Stimulated activated CD8-positive, alpha-beta memory T cell treated with anti-CD3 and anti-CD28 coated beads, Interleukin-2, amount 100 ng/mL, for 1 hour (primary cell): ENCODE data around the gene TFR2.

Experiments
- DNase-seq, 2 donors: peaks; one replicate each; pipeline ENCODE4 v3.0.0-alpha.2; 2020; ENCODE audit warnings: low read depth in 2 of 2

The TFR2 gene

GRCh38 chr7:100572949-100573675 lies 68.2 kb downstream of the TFR2 start:
- no peak for DNase-seq

DNA sequence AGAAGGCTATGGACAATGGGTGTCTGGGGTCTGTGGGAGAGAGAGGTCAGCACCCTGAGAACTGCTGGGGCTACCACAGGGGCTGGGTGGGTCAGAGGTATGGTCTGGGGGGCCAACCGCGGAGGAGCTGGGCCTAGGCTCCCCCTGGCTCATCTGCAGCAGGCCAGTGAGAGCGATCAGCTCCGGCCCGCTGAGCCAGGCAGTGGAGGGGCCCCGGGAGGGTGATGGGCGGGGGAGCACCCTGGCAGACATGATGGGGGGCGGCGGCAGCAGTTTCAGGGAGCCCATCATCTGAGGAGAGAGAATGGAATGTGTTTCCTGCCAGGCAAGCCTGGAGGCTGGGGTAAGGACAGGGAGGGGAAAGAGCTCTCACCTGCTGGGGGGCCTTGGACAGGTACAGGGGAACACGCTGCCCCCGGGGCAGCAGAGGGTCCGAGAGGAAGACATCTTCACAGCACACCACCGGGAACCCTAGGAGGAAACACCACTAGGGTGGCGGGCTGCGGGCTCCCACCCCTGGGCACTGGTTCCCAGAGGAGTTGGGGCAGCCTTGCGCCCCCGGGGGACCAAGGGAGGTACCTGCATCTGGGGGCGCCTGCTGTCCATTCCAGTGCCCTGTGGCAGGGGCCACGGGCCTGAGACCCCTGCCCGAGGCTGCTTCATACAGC lies 68.9 kb downstream of the TFR2 start:
- DNase-seq, result no peak

- DNase-seq, result no peak
Observed at GRCh38 chr7:100571829-100572116, 69.6 kb downstream of the TFR2 start.

- no peak for DNase-seq
Observed at GRCh38 chr7:100570954-100571828, 70.2 kb downstream of the TFR2 start.
